Measurements from ENCODE around the gene GAK.

Gene GAK

DNA sequence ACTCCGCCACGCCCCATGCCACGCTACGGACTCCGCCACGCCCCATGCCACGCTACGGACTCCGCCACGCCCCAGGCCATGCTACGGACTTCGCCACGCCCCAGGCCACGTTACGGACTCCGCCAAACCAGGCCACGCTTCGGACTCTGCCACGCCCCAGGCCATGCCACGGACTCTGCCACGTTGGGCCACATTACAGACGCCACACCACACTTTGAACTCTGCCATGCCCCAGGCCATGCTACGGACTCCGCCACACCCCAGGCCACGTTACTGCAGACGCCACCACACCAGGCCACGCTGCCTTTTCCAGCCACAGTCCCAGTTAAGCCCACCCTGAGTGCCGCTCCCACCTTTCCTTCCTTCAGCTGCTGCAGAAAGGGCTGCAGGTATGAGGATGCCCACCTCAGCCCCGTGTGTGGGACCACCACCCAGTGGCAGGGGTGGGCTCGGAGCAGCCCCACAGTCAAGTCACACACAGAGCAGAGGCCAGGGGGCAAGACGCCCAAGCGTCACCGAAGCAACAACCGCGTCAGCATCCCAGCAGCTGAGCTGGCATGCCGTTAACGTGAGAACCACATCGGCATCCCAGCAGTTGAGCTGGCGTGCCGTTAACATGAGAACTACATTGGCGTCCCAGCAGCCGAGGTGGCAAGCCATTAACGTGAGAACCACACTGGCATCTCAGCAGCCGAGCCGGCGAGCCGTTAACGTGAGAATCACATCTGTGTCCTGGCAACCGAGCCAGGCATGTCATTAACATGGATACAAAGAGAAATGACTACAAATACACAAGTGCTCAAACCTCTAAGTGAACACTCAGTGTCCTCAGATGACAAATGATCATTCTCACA, 26.4 kb downstream of the GAK start:
- H3K9ac ChIP-seq (ENCODE audit: low read length in 2 of 2) = no peak overlapping the region
- H3K9me3 ChIP-seq (ENCODE audit: control insufficient read depth in 2 of 2, low read length in 2 of 2) = no peaks in the 10 kb centered on the region
- no peaks in the 10 kb centered on the region for H3K27me3 ChIP-seq (ENCODE audit: control insufficient read depth in 1 of 2, insufficient read depth in 2 of 2, low read length in 2 of 2)
- no peak overlapping the region for H3K4me3 ChIP-seq (ENCODE audit: low read length in 2 of 2)
- peaks cover 0 to 10% of the 10 kb centered on the region in 2 donors for H3K36me3 ChIP-seq (ENCODE audit: control insufficient read depth in 2 of 2, insufficient read depth in 2 of 2, low read length in 2 of 2)
- no peak overlapping the region for H3K27ac ChIP-seq (ENCODE audit: low read length)
- H3K4me1 ChIP-seq (ENCODE audit: control insufficient read depth, insufficient read depth, low read length) = no peaks in the 10 kb centered on the region

DNA sequence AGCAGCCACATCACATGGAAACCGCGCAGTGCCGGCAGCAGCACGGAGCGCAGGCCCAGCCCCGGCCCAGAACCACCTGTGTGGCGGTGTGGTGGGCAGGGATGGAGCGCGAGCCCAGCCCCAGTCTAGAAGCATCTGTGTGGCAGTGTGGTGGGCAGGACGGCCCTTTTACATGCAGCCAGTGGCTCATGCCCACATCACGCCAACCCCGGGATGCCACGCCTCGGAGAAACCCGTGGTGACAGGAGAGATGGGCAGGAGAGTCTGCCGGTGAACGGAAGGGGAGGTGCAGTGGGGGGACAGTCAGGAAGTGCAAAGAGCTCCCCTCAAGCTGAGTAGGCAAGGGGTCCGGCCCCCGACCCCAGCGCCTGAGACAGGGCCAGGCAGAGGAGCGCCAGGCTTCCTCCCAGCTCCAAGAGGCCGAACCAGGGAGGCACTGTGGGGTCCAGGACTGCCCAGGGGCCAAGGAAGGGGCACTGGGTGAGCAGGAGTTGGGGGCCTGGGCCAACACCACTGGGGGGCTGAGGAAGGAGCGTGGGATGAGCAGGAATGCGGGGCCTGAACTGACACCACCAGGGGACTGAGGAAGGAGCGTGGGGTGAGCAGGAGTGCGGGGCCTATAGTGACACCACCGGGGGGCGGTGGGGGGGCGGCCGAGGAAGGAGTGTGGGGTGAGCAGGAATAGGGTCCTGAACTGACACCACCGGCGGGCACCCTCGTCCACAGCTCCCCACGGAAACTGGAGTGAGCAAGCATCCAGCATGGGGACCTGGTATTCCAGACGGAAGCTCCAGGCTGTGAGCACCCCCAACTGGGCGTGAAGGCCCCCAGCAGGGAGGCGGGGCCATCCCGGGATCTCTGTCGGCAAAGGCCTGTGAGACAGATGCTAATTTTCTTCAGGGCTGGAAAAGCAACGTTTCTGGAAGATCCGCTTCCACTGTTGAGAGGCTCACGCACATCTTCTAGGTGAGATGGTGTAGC, 28.8 kb downstream of the GAK start:
- no peaks in the 10 kb centered on the region for H3K27me3 ChIP-seq (ENCODE audit: control insufficient read depth in 1 of 2, insufficient read depth in 2 of 2, low read length in 2 of 2)
- no peak overlapping the region for H3K27ac ChIP-seq (ENCODE audit: low read length)
- H3K4me3 ChIP-seq (ENCODE audit: low read length in 2 of 2) = no peak overlapping the region
- no peaks in the 10 kb centered on the region for H3K4me1 ChIP-seq (ENCODE audit: control insufficient read depth, insufficient read depth, low read length)
- no peak overlapping the region for H3K9ac ChIP-seq (ENCODE audit: low read length in 2 of 2)
- H3K9me3 ChIP-seq (ENCODE audit: control insufficient read depth in 2 of 2, low read length in 2 of 2) = no peaks in the 10 kb centered on the region
- peaks cover 0 to 8% of the 10 kb centered on the region in 2 donors for H3K36me3 ChIP-seq (ENCODE audit: control insufficient read depth in 2 of 2, insufficient read depth in 2 of 2, low read length in 2 of 2)

DNA sequence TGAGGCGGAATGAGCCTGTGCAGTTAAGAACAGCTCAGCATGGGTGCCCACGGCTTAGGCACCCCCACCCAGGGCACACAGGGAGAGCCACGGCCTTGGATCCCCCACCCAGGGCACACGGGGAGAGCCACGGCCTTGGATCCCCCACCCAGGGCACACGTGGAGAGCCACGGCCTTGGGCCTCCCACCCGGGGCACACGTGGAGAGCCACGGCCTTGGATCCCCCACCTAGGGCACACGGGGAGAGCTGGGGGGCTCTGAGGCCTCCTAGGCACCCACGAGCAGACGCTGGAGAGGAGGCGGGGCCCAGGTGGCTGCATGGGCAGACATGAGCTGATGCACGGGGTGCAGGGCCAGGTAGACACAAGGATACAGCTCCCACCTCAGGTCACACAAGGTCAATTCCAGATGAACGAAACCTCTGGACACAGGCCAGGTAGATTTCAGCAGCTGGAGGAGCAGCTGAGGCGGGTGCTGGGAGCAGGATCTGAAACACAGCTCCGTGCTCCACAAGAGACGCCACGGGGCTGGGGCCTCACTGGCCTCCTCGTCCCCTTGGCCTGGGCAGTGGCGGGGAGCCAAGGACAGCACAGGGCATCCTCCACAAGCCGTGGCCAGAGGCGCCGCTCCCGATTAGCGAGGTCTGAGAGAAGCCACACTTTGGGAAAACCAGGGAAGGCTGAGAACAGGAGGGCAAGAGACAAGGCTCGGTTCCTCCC, 30.8 kb downstream of the GAK start:
- no peak overlapping the region for H3K27ac ChIP-seq (ENCODE audit: low read length)
- H3K9ac ChIP-seq (ENCODE audit: low read length in 2 of 2) = no peak overlapping the region
- no peaks in the 10 kb centered on the region for H3K4me1 ChIP-seq (ENCODE audit: control insufficient read depth, insufficient read depth, low read length)
- H3K36me3 ChIP-seq (ENCODE audit: control insufficient read depth in 2 of 2, insufficient read depth in 2 of 2, low read length in 2 of 2) = peaks cover 9 to 14% of the 10 kb centered on the region in 2 donors
- H3K4me3 ChIP-seq (ENCODE audit: low read length in 2 of 2) = no peak overlapping the region
- no peaks in the 10 kb centered on the region for H3K27me3 ChIP-seq (ENCODE audit: control insufficient read depth in 1 of 2, insufficient read depth in 2 of 2, low read length in 2 of 2)
- no peaks in the 10 kb centered on the region for H3K9me3 ChIP-seq (ENCODE audit: control insufficient read depth in 2 of 2, low read length in 2 of 2)

DNA sequence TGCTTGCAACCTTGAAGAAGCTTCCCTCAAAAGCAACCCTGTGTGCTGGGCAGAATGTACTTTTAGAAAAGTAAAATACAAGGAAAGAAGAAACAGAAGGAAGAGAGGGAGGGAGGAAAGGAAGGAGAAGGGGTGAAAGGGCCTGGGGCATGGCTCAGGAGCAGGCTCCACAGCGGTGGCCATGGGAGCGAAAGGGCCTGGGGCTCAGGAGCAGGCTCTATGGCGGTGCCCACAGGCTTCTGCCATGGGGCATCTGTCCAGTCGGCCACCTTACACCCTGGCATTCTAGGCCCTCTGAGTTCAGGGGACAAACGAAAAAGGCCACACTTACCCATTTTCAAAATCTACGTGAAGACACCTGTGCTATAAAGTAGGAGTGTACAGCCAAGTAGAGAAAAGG, 31.4 kb downstream of the GAK start:
- Histone ChIP-seq H3K4me1 (ENCODE audit: control insufficient read depth, insufficient read depth, low read length) (no peaks in the 10 kb centered on the region), H3K27ac (ENCODE audit: low read length) (no peak overlapping the region), H3K27me3 (ENCODE audit: control insufficient read depth in 1 of 2, insufficient read depth in 2 of 2, low read length in 2 of 2) (no peaks in the 10 kb centered on the region), H3K36me3 (ENCODE audit: control insufficient read depth in 2 of 2, insufficient read depth in 2 of 2, low read length in 2 of 2) (peaks cover 9 to 13% of the 10 kb centered on the region in 2 donors), H3K4me3 (ENCODE audit: low read length in 2 of 2) (no peak overlapping the region), H3K9ac (ENCODE audit: low read length in 2 of 2) (no peak overlapping the region), H3K9me3 (ENCODE audit: control insufficient read depth in 2 of 2, low read length in 2 of 2) (no peaks in the 10 kb centered on the region)

DNA sequence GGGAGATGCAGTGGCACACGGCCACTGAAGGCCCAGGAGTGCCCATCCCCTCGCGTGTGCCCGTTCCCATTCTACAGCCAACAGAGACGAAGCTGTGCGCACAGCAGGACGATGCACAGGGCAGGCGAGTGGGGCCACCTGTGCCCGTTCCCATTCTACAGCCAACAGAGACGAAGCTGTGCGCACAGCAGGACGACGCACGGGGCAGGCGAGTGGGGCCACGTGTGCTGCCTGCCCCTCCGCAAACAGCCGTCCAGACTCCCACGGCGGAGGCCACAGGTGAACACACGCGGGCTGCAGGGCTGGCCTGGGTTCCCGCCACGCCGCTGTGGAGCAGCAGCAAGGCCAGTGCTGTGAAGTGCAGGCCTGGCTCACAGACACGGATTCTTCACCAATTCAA, 32.0 kb downstream of the GAK start:
- Histone ChIP-seq H3K27me3 (ENCODE audit: control insufficient read depth in 1 of 2, insufficient read depth in 2 of 2, low read length in 2 of 2) (no peaks in the 10 kb centered on the region), H3K9me3 (ENCODE audit: control insufficient read depth in 2 of 2, low read length in 2 of 2) (no peaks in the 10 kb centered on the region), H3K27ac (ENCODE audit: low read length) (no peak overlapping the region), H3K4me3 (ENCODE audit: low read length in 2 of 2) (no peak overlapping the region), H3K4me1 (ENCODE audit: control insufficient read depth, insufficient read depth, low read length) (no peaks in the 10 kb centered on the region), H3K9ac (ENCODE audit: low read length in 2 of 2) (no peak overlapping the region), H3K36me3 (ENCODE audit: control insufficient read depth in 2 of 2, insufficient read depth in 2 of 2, low read length in 2 of 2) (peaks cover 15 to 18% of the 10 kb centered on the region in 2 donors)

DNA sequence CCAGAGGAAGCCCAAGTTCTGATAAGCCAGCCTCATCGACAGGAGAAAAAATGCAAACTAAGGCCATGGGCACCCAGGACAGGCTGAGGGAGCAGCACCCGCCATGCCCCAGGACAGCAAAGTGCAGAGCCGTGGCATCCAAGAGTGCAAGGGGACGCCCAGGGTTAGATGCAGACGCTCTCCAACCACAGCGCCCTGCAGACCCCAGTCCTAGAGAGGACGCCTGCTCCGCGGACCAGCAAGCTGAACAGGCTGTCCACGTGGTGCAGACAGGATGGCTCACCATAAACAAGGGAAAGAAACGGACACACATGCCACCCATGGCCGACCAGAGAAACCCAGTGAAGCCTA, 32.6 kb downstream of the GAK start:
- H3K27me3 ChIP-seq (ENCODE audit: control insufficient read depth in 1 of 2, insufficient read depth in 2 of 2, low read length in 2 of 2) = no peaks in the 10 kb centered on the region
- H3K36me3 ChIP-seq (ENCODE audit: control insufficient read depth in 2 of 2, insufficient read depth in 2 of 2, low read length in 2 of 2) = peaks cover 15 to 18% of the 10 kb centered on the region in 2 donors
- no peak overlapping the region for H3K4me3 ChIP-seq (ENCODE audit: low read length in 2 of 2)
- no peak overlapping the region for H3K9ac ChIP-seq (ENCODE audit: low read length in 2 of 2)
- H3K4me1 ChIP-seq (ENCODE audit: control insufficient read depth, insufficient read depth, low read length) = no peaks in the 10 kb centered on the region
- no peak overlapping the region for H3K27ac ChIP-seq (ENCODE audit: low read length)
- no peaks in the 10 kb centered on the region for H3K9me3 ChIP-seq (ENCODE audit: control insufficient read depth in 2 of 2, low read length in 2 of 2)

DNA sequence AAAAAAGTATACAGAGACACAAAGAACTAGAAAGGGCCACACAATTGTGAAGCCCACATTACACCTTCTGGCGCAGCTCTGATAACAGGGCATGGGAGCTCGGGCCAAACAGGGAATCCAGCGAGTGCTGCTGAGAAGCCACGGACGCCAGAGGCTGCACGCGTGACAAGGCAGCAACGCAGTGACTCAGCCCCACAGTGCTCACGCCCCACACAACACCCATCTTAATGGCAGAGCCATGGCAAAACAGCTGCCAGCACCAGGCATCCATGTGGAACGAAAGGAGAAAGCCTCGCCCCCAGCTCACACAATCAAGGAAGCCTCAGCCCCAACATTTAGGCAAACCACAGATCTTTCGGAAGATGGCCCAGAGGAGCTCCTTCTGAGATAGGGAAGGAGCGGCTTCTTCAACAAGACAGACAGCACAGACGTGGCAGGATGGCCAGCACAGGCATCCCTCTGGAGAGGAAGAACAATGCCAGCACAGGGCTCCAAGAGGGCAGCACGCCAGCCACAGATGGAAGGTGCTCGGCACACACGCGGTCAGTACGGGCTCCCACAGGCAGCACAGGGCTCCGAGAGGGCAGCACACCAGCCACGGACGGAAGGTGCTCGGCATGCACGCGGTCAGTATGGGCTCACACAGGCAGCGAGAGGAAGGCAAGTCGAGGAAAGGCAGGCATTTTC, 33.1 kb downstream of the GAK start:
- H3K9ac ChIP-seq (ENCODE audit: low read length in 2 of 2) = no peak overlapping the region
- peaks cover 15 to 18% of the 10 kb centered on the region in 2 donors for H3K36me3 ChIP-seq (ENCODE audit: control insufficient read depth in 2 of 2, insufficient read depth in 2 of 2, low read length in 2 of 2)
- no peaks in the 10 kb centered on the region for H3K27me3 ChIP-seq (ENCODE audit: control insufficient read depth in 1 of 2, insufficient read depth in 2 of 2, low read length in 2 of 2)
- no peak overlapping the region for H3K4me3 ChIP-seq (ENCODE audit: low read length in 2 of 2)
- no peaks in the 10 kb centered on the region for H3K4me1 ChIP-seq (ENCODE audit: control insufficient read depth, insufficient read depth, low read length)
- no peaks in the 10 kb centered on the region for H3K9me3 ChIP-seq (ENCODE audit: control insufficient read depth in 2 of 2, low read length in 2 of 2)
- H3K27ac ChIP-seq (ENCODE audit: low read length) = no peak overlapping the region

DNA sequence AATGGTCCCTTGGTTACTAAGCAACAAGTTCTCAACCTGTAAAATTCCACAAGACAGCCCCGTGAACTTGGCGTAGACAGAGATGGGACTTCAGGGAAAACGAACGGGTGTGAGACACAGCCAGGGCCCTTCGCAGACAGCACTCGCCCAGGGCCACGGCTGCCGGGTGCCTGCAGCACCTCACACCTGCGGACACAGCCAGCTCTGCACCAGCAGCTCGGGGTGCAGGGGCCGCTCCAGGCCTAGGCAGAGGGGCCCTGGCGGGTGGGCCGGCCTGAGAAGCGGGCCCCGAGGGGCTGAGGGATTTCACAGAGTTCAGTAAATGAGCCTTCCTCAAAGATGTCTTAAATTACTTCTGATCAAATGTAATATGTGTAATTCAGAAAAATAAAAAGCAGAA, 34.0 kb downstream of the GAK start:
- Histone ChIP-seq H3K4me1 (ENCODE audit: control insufficient read depth, insufficient read depth, low read length) (no peaks in the 10 kb centered on the region), H3K9me3 (ENCODE audit: control insufficient read depth in 2 of 2, low read length in 2 of 2) (no peaks in the 10 kb centered on the region), H3K27me3 (ENCODE audit: control insufficient read depth in 1 of 2, insufficient read depth in 2 of 2, low read length in 2 of 2) (no peaks in the 10 kb centered on the region), H3K9ac (ENCODE audit: low read length in 2 of 2) (no peak overlapping the region), H3K36me3 (ENCODE audit: control insufficient read depth in 2 of 2, insufficient read depth in 2 of 2, low read length in 2 of 2) (peaks cover 18% of the 10 kb centered on the region in 2 donors), H3K4me3 (ENCODE audit: low read length in 2 of 2) (no peak overlapping the region), H3K27ac (ENCODE audit: low read length) (no peak overlapping the region)

DNA sequence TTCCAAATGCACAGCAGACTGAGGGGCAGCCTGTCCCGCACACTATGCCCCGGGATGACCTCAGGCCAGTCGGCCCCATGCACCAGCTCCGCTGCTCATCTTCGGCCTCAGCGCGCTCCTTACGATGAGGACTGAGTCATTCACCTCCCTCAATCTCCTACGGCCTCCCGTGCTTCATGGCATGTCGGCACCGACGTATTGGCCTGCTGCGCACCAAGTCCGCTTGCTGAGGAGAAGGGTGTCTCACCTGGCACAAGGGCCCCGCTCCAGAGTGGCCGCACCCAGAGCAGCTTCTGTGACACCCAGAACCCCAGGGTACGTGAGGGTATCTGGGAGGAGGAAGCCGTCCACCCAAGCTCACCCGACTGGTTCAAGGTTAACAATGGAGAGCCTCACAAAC, 35.5 kb downstream of the GAK start:
- Histone ChIP-seq H3K27ac (ENCODE audit: low read length) (no peak overlapping the region), H3K36me3 (ENCODE audit: control insufficient read depth in 2 of 2, insufficient read depth in 2 of 2, low read length in 2 of 2) (peaks cover 18 to 19% of the 10 kb centered on the region in 2 donors), H3K4me3 (ENCODE audit: low read length in 2 of 2) (no peak overlapping the region), H3K4me1 (ENCODE audit: control insufficient read depth, insufficient read depth, low read length) (no peaks in the 10 kb centered on the region), H3K9me3 (ENCODE audit: control insufficient read depth in 2 of 2, low read length in 2 of 2) (no peaks in the 10 kb centered on the region), H3K9ac (ENCODE audit: low read length in 2 of 2) (no peak overlapping the region), H3K27me3 (ENCODE audit: control insufficient read depth in 1 of 2, insufficient read depth in 2 of 2, low read length in 2 of 2) (no peaks in the 10 kb centered on the region)

DNA sequence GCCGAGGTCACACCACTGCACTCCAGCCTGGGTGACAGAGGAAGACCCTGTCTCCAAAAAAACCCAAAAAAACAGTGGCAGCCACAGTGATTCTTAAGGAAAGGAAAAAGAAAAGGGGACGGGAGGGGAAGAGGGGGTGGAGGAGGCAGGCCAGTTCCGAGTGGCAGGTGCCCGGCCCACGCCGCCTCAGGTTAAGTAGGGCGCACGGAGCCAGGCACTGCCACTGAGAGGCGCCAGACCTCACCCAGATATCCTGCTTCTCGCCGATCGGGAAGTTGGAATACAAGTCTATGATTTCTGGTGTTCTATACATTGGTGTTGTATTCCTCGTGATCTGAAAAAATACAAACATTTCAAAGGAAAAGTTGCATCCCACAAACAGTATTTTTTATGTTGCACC, 35.9 kb downstream of the GAK start:
- no peak overlapping the region for H3K27ac ChIP-seq (ENCODE audit: low read length)
- H3K36me3 ChIP-seq (ENCODE audit: control insufficient read depth in 2 of 2, insufficient read depth in 2 of 2, low read length in 2 of 2) = peaks cover 18 to 19% of the 10 kb centered on the region in 2 donors
- H3K9me3 ChIP-seq (ENCODE audit: control insufficient read depth in 2 of 2, low read length in 2 of 2) = no peaks in the 10 kb centered on the region
- no peaks in the 10 kb centered on the region for H3K27me3 ChIP-seq (ENCODE audit: control insufficient read depth in 1 of 2, insufficient read depth in 2 of 2, low read length in 2 of 2)
- no peaks in the 10 kb centered on the region for H3K4me1 ChIP-seq (ENCODE audit: control insufficient read depth, insufficient read depth, low read length)
- H3K4me3 ChIP-seq (ENCODE audit: low read length in 2 of 2) = no peak overlapping the region
- no peak overlapping the region for H3K9ac ChIP-seq (ENCODE audit: low read length in 2 of 2)
